ENCODE measurements around the gene RETREG2.

The RETREG2 gene

GRCh38 chr2:219221957-219222518 lies 44.0 kb downstream of the RETREG2 start:
- no peak for DNase-seq (ENCODE audit: low read depth)
- TF ChIP-seq, protein P1, sequence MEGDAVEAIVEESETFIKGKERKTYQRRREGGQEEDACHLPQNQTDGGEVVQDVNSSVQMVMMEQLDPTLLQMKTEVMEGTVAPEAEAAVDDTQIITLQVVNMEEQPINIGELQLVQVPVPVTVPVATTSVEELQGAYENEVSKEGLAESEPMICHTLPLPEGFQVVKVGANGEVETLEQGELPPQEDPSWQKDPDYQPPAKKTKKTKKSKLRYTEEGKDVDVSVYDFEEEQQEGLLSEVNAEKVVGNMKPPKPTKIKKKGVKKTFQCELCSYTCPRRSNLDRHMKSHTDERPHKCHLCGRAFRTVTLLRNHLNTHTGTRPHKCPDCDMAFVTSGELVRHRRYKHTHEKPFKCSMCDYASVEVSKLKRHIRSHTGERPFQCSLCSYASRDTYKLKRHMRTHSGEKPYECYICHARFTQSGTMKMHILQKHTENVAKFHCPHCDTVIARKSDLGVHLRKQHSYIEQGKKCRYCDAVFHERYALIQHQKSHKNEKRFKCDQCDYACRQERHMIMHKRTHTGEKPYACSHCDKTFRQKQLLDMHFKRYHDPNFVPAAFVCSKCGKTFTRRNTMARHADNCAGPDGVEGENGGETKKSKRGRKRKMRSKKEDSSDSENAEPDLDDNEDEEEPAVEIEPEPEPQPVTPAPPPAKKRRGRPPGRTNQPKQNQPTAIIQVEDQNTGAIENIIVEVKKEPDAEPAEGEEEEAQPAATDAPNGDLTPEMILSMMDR (conservative IDR thresholded peaks at IDR 0.05; ENCODE audit: low read length), result no peak
- no peak overlapping the region for H3K4me3 ChIP-seq (ENCODE audit: low read length)

DNA sequence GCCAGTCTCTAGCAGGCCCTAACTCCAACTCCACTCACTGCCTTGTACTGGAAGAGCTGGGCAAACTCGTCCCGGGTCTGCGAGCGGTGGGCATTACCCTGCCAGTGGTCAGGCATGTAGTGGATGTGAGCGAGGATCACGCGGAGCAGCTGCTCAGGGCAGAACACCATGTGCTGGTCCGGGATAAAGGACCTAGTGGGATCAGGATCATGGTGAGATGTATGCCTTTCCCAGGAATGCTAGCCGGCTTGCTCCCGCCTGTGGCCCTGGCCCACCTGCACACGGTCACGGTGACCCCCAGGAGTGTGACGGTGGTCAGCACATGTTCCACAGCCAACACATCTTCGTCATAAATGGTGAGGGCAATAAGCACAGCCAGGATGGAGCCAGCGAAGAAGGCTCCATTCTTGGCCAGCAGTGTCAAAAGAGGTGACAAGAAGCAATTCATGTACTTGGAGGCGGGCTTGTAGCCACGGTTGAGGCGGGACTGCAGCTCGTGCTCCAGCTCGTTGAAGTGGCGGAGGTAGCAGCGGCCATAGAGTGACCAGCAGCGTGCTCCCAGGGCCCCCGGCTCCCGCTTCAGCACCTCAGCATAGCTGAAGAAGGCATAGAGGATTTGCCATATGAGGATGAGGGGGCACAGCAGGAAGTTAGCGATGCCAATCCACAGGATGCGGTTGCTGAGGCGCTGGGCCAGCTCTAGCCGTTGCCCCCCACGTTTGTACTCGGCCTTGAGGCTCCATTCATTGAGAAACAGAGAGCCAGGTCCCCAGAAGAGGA lies 45.9 kb downstream of the RETREG2 start:
- TF ChIP-seq, protein P1 (conservative IDR thresholded peaks at IDR 0.05; ENCODE audit: low read length), result no peak
- H3K4me3 ChIP-seq (ENCODE audit: low read length), result no peak overlapping the region
- DNase-seq (ENCODE audit: low read depth), result no peak

GRCh38 chr2:219225350-219225749 lies 47.3 kb downstream of the RETREG2 start:
- TF ChIP-seq, protein P1 (conservative IDR thresholded peaks at IDR 0.05; ENCODE audit: low read length), result no peak
- H3K4me3 ChIP-seq (ENCODE audit: low read length), result no peak overlapping the region
- DNase-seq (ENCODE audit: low read depth), result no peak

DNA sequence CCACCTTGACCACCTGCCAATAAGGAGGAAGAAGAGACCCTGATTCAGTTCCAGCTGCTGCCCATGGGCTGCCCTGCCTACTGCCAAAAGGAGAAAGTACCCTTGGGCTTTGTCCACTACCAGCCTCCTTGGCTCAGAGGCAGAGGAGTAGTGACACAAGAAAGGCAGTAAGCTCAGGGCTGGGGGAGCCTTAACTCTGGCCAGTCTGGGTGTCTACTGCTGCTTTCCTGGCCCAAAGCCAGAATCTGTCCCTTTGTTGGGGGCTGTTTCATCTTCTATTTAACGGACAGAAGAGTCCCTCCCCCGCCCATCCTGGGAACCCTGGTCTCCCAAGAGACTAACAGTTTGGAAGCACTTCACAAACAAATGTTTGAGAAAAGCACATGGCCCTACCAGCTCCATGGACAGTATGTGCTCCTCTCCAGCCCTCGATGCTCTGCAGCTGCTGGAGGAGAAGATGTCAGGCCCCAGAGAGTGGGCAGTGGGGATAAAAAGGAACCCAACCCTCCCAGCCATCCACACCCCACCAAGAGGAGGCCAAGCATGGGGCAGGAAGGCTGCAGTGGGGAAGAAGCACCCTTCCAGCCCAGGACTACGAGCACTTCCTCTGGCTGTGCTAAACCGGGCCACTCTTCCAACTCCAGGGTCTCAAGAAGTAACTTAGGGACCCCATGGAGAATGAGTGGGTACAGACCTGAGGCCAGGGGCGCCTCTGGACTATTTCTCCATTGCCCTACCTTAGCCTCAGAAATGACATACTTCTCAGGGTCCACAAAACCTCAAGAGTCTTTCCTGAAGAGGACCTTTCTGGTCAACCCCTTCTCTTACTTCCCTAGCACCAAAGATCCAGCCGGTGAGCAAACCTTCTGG lies 50.2 kb downstream of the RETREG2 start:
- no peak for DNase-seq (ENCODE audit: low read depth)
- H3K4me3 ChIP-seq (ENCODE audit: low read length), result peak overlapping the region; percentile 68
- TF ChIP-seq, protein P1 (conservative IDR thresholded peaks at IDR 0.05; ENCODE audit: low read length), result no peak

DNA sequence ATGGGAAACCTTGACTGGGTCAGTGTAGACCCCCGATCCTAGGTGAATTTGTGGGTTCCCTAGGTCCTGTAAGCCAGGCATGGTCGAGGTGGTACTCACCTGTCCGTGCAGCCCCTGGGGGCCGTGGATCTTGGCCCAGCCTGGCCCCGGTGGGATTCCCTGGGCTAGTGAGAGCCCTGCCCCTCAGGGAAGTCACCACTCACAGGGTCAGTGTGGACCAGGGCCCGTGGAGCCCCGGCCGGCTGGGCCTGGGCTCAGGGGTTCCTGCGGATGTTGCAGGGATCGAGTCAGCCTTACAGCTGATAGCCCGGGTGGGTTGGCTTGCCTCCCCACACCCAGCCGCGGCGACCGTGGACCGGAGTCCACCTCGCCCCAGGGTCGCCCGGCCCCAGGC lies 50.8 kb downstream of the RETREG2 start:
- TF ChIP-seq, protein P1 (conservative IDR thresholded peaks at IDR 0.05; ENCODE audit: low read length), result no peak
- no peak for DNase-seq (ENCODE audit: low read depth)
- H3K4me3 ChIP-seq (ENCODE audit: low read length), result peak overlapping the region; percentile 68

DNA sequence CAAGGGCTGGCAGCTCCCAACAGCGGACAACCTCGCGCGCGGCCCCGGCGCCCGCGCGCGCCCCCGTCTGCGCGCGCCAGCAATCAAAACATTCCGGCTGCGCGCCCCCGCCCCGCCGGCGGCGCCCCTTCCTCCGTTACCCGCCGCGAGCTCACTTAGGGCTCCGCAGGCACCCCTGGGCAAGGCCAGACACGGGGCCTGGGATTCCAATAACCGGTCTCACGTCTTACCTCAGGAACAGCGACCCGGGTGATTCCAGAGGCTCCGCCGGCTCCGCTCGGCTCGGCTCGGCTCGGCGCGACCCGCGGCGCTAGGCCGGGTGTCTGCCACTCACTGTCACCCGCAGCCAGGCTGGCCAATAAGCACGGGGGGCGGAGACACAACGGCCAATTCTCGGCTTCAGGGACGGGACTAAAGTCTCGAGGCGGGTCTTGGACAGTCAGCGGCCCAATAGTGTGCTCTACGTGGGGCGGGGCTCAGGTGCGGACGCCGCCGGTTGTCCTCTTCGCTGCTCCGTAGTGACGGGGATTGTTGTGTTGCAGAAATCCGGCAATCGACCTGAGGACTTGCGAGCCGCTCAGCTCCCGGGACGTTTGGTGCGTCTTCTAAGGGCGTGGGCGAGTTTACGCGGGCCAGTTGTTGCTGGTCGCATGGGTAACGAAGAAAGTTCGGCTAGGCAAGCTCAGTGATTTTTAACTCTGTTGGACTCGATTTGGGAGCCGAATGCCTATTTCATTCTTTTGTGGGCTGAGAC lies 51.4 kb downstream of the RETREG2 start, which contains the start of the genes ANKZF1 and ATG9A:
ANKZF1 (plus strand) TSS at position 502 of the 754 bp plus-strand sequence. CDS start 452 bp downstream, outside the sequence.
ATG9A (minus strand) TSS at position 332 of the 754 bp plus-strand sequence. CDS start 1,612 bp downstream, outside the sequence.
- TF ChIP-seq, protein P1 (conservative IDR thresholded peaks at IDR 0.05; ENCODE audit: low read length), result no peak
- peak; percentile 98 for DNase-seq (ENCODE audit: low read depth)
- H3K4me3 ChIP-seq (ENCODE audit: low read length), result peak within 1 kb of the TSS; percentile 68

Data from AG10803 (cell line).